Activated CD4-positive, alpha-beta T cell treated with anti-CD3 and anti-CD28 coated beads for 4 hours (primary cell): ENCODE measurements around the gene RHOG.
"Not testable (repeated sequence)": the region's sequence is repeated elsewhere in the genome, so short reads cannot be mapped to it uniquely, and the experiment has no call there.

ENCODE experiments used
- DNase-seq, 2 donors: peaks; one replicate each; pipeline ENCODE4 v3.0.0-alpha.2; 2020

The RHOG gene

DNA sequence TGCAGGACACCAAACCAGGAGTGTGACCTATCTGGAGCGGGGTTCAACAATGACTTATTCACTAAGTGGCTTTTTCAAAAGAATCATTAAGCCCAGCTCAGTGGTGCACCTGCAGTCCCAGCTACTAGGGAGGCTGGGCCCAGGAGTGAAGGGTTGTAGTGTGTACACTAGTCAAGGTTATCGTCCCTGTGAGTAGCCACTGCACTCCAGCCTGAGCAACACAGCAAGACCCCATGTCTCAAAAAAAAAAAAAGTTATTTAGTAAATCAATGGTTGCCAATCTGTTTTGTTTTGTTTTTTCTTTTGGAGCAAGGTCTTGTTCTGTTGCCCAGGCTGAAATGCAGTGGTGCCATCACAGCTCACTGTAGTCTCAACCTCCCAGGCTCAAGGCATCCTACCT, 7.9 kb downstream of the RHOG start:
- DNase-seq, result no peak

DNA sequence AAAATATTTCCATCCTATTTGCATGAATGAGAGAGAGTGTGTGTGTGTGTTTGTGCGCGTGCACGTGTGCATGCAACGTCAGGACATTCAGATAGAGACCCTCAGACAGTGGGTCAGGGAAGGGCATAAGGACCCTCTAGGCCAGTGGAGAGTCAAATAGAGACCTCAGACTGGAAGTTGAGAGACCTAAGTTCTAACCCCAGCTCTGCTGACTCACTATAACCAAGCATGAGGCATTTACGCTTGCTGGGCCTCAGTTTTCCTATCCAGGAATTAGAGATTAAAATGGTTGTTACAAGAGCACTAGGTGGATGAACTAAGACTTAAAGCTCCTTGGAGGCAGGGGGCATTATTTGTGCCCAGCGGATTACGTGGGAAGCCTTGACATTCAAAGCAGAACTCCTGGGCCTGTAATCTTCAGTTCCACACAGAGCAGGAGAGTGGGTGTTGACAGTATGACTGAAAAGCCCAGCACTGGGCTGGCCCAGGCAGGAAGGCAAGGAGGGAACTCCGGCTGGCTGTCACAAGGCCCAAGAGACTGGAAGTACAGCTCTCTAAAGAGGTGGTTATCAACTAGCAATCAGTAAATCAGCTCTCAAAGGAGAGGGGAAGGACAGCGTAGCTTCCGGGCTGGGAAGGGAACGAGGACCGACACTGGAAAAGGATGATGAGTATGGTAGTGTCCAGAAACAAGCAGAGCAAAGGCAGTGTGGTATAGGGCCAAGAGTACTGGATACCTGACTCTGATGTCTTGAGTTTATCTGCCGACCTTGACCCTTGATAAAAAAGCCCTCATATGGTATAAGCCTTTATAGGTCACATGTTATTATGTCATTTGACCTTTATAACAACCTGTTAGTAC, 9.2 kb downstream of the RHOG start:
- DNase-seq, result no peak

DNA sequence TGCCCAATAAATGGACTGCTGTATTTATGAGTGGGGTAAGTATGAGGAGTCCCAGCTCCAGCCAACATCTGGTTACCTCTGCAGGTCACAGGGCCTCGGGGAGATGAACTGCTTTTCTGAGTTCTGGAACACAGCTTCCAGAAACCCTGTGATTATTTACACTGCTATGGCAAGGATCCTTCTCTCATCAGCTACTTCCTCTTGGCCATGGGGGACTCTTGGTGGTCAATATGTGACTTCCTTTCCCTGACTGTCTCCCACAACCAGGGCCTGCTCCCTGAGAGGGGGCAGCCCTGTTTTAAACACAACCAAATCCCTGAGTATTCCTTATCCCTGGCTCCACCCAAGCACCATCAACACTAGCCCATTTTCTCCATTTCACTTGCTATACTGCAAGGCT, 10.0 kb downstream of the RHOG start:
- no peak for DNase-seq

GRCh38 chr11:3830088-3830487, 10.7 kb downstream of the RHOG start:
- DNase-seq, result no peak

- DNase-seq, result no peak
These were observed 13.1 kb downstream of the RHOG start for GRCh38 chr11:3827434-3828186.

GRCh38 chr11:3826721-3827120, 14.0 kb downstream of the RHOG start:
- DNase-seq, result no peak

DNA sequence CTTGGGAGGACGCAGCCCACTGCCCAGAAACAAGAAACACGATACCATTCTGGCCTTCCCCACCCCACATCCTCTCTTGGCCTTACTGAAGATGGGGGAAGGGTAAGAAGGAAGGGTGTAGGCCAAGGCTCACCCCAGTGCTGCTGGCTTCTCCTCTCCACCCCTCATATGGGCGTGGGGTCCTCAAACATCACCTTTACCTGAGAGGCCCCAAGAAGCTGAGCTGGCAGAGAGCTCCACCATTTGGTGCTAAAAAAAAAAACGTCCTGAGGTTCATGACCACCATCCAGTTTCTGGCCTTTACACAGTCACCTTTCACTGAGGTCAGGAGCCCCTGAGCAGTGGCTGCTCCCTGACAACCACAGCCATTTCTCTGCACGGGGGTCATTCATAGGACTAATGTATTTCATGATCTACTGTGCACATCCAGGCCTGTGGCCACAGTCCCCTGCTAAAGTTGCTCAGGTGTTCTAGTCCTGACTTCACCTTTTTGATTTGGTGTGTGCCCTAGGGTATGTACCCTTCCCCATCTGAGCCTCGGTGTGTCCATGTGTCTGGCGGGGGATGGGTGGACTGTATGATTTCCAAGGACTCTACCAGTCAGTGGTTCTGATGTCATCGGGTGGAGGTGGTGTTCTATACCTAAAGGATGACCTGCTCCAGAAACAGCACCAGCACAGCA, 15.1 kb downstream of the RHOG start:
- no peak for DNase-seq

- peak; percentile 78 to 88 for DNase-seq
These were observed 15.9 kb downstream of the RHOG start for GRCh38 chr11:3824714-3825472.

DNA sequence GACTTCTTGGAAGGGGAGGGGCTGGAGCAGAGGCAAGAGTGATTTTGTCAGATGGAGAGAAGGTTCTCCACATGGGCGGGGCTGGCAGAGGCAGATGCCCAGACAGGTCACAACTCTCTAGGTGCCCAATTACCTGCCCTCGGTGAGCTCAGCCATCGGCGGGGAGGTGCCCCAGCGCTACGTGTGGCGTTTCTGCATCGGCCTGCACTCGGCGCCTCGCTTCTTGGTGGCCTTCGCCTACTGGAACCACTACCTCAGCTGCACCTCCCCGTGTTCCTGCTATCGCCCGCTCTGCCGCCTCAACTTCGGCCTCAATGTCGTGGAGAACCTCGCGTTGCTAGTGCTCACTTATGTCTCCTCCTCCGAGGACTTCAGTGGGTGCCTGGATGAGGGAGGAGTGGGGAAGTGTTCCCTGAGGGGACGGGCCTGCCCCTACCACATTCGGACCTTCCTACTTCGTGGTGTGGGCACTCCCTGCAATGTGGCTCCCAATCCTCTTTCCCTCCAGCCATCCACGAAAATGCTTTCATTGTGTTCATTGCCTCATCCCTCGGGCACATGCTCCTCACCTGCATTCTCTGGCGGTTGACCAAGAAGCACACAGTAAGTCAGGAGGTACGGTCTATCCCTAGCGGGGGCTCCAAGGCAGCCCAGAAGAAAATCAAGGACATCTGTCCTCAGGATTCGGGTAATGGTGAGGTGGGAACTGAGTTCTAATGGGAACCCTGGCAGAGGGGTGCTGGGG, 16.8 kb downstream of the RHOG start:
- DNase-seq, result no peak

DNA sequence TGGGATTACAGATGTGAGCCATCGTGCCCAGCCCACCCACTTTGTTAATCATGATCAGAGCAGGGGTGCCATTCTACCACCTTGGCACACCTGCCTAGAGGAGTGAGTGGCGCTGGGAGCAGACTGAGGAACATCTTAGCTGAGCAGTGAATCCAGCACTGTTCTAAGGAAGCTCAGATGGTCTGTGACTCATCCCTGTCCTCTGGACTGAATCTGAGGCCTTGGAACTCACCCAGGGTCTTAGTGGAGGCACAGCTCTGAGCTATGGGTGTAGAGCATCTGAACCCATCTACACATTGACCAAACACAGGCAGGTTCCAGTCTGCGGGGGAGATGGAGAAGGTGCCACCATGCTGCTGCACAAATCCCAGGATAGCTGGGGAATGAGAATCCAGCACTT, 17.5 kb downstream of the RHOG start:
- DNase-seq, result no peak

DNA sequence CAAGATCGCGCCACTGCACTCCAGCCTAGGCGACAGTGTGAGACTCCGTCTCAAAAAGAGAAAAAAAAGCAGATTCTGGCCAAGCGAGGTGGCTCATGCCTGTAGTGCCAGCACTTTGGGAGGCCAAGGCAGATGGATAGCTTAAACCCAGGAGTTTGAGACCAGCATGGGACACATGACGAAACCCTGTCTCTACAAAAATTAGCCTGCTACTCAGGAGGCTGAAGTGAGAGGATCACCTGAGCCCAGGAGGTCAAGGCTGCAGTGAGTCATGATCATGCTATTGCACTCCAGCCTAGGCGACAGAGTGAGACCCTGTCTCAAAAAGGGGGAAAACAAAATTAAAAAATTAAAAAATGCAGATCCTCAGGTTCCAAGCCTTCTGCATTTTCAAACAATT, 18.4 kb downstream of the RHOG start:
- DNase-seq, result no peak

DNA sequence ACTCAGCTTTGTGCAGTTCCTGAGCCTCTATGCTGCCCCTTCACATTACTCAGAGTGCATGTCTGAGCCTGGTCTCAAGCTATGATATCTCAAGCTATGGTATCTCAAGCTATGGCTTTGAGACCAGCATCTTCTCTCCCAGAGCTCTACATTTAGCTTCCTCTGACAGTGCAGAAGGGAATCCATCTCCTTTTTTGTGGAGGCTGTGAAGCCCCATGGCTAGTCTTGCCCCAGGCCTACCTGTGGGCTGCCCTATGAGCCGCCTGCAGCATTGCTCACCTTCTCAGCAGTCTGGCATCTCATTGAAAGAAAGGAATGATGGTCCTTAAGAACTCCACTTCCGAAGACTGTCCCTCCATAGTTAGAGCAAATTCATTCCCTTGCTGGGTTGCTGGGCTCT, 19.8 kb downstream of the RHOG start:
- no peak for DNase-seq

DNA sequence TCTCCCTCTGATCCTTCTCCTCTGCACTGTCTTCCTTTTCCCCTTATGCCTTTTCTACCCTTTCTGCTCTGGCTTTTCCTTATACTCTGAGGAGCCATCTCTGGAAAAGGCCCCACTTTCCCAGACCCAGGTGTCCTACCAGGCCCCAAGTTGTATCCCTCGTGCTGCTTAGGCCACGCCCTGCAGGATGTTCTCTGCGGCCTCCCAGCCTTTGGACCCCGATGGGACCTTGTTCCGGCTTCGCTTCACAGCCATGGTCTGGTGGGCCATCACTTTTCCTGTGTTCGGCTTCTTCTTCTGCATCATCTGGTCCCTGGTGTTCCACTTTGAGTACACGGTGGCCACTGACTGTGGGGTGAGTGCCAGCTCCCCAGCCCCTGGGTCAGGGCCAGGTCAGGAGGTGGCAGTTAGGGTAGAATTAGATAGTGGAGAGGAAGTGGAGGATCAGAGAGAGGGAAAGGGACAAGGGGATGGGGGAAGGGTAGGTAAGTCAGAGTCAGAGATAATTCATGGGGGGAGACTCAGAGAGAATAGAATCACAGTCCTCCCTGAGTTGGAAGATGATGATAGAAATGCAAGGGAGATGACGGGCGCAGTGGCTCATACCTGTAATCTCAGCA, 23.5 kb downstream of the RHOG start:
- no peak for DNase-seq

GRCh38 chr11:3816673-3817072, 24.1 kb downstream of the RHOG start:
- no peak for DNase-seq

DNA sequence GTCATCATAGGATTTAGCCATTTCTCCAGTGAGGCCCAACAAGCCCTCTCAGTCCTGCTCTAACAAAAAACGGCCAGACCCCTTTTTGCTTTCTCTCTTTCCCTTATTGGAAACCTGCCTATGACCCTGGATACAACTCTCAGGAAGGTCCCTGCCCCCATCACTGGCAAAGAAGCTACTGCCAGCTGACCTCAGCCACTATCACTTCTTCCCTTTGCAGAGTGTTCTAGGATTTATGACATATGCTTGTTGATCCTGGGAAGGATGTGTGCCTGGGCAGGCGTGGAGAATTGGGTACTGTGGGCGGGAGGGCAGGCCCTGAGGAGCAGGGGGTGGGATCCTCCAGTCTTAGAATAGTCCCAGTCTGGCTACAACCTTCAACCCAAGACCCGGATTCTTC, 24.9 kb downstream of the RHOG start:
- DNase-seq, result no peak

GRCh38 chr11:3814832-3815231, 25.9 kb downstream of the RHOG start:
- not testable (repeated sequence) for DNase-seq

DNA sequence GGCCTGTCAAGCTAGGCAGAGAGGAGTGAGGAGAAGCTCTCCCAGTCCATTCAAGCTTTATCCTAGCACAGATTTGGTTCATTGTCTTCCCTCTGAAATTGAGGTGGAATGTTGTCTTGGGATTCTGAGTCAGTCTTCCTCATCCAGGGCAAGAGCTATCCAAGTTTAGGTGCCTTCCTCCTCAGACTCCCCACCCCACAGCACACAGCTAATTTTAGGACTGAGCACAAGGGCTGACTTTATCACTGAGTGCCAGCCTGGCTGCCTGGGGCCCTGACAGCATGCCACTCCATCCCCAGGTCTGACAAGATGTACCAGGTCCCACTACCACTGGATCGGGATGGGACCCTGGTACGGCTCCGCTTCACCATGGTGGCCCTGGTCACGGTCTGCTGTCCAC, 29.8 kb downstream of the RHOG start:
- no peak for DNase-seq

DNA sequence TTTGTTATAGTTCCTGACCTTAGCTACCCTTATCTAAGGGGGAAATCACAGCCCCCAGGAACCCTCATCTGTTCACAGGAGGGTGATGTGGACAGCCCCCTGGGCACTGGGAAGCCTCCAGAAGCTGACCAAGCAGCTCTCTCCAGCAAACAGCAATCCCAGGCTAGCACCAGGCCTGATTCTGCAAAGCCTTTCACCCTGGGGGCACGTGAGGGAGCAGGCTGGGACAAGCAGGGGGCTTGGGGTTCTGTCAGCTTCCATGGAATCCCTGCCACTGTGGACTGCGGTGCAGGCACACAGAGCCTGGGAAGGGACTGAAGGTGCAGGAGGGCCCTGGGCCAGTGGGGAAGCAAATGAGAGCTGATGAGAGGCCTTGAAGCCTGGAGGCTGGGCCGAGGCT, 30.3 kb downstream of the RHOG start:
- no peak for DNase-seq

DNA sequence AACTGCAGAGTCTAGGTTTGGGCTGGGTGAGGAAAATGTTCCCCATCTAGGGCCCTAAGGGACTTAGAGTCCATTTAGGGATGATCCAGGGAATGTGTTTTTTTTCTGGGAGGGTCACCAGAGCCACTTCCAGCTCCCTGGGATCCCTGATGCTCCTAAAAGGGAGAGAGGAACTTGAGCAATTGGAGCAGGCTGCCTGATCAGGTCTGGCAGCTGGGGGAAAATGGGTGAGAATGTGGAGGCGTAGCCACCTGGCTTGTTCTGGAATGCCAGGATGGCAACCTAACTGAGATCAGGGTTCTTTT, 31.2 kb downstream of the RHOG start:
- no peak for DNase-seq

GRCh38 chr11:3808861-3809623, 31.7 kb downstream of the RHOG start:
- DNase-seq, result peak; percentile 37 to 48
